DND-41 (cell line): ENCODE measurements around the gene SLC10A3.

ENCODE experiments used
- CTCF ChIP-seq: IDR thresholded peaks from 2 replicates; pipeline ENCODE4 v1.5.1; 2012; ENCODE audit warnings: borderline replicate concordance, low read length, moderate library complexity, mild to moderate bottlenecking; ENCODE audit not compliant: poor library complexity, severe bottlenecking; ENCODE audit errors: extremely low read depth
- EZH2 ChIP-seq: IDR thresholded peaks from 3 replicates; pipeline ENCODE4 v1.6.1; 2012; ENCODE audit warnings: borderline replicate concordance, low read depth, mild to moderate bottlenecking, moderate library complexity, low read length, inconsistent platforms; ENCODE audit not compliant: severe bottlenecking

GRCh38 chrX:154484255-154485149 lies 5.9 kb downstream of the SLC10A3 start:
- no peak for TF ChIP-seq CTCF
- no peak for TF ChIP-seq EZH2
